Testis (tissue), 3 donors: ENCODE results near the gene GASK1A. TPM values are rescaled to one million over a fixed set of nuclear protein-coding genes. Genes with fewer than 3 reads are reported as not detected.

Source experiments
- DNase-seq: peaks from one replicate; pipeline ENCODE4 v3.0.0-alpha.2; 2019
- H3K27ac ChIP-seq, 2 donors: fragments of 200-600 bp; sonication (generic); one replicate each; pipeline ENCODE4 v1.5.1; 2019
- H3K27me3 ChIP-seq: fragments of 200-600 bp; sonication (generic); one replicate; pipeline ENCODE4 v1.5.1; 2019
- H3K36me3 ChIP-seq: fragments of 200-600 bp; sonication (generic); one replicate; pipeline ENCODE4 v1.5.1; 2017; ENCODE audit warnings: low read depth; ENCODE audit errors: missing control alignments
- H3K4me1 ChIP-seq: fragments of 200-600 bp; sonication (generic); one replicate; pipeline ENCODE4 v1.5.1; 2019
- H3K4me3 ChIP-seq, 2 donors: fragments of 200-600 bp; sonication (generic); one replicate each; pipeline ENCODE4 v1.5.1; 2017 to 2019
- H3K9me3 ChIP-seq: fragments of 200-600 bp; sonication (generic); one replicate; pipeline ENCODE4 v1.5.1; 2017
- POLR2A ChIP-seq: fragments of 450-650 bp; IDR thresholded peaks from one replicate; pipeline ENCODE4 v1.6.1; 2017; ENCODE audit warnings: antibody characterized with exemption, mild to moderate bottlenecking, moderate library complexity
- WGBS, 2 donors: methylation state at CpG; one replicate each; pipeline ENCODE4 v1.1.5; 2018; 5-methylcytosine and 5-hydroxymethylcytosine counted together
- intact Hi-C: fragments of 100-400 bp; cut with DNase I; formaldehyde crosslinking; loops from one replicate; pipeline ENCODE4 v1.15.1; 2023; ENCODE audit warnings: low total_unique reads
- polyA plus RNA-seq: library from polyadenylated mRNA; stranded (reverse); fragments of 350-450 nt; fragmentation: Illumina TruSeq; extraction: RNeasy Lipid Tissue Mini Kit (QIAGEN cat#74804); gene quantifications from one replicate; pipeline ENCODE4 v1.2.3, GENCODE V29; 2014; ENCODE audit warnings: low read depth, low replicate concordance; ENCODE audit not compliant: insufficient read depth
- total RNA-seq, 2 donors: library from RNA; depleted of rRNA; stranded (reverse); fragments of >200 nt; gene quantifications; one replicate each; pipeline ENCODE4 v1.2.3, GENCODE V29; 2016
- TF ChIP-seq, protein P1 (sequence below), 3 experiments: fragments of 450-650 bp in 2 of 3; fragments of 200-600 bp in 1 of 3; sonication (generic) in 1 of 3; IDR thresholded peaks; one replicate each; pipeline ENCODE4 v1.5.1; 2016 to 2019; ENCODE audit warnings: antibody characterized with exemption in 3 of 3, mild to moderate bottlenecking in 2 of 3, moderate library complexity in 1 of 3

The GASK1A gene
- total and polyA plus RNA-seq, 3 donors from 2014 or later: 6.2 to 22.2 (median 18.7) TPM

DNA sequence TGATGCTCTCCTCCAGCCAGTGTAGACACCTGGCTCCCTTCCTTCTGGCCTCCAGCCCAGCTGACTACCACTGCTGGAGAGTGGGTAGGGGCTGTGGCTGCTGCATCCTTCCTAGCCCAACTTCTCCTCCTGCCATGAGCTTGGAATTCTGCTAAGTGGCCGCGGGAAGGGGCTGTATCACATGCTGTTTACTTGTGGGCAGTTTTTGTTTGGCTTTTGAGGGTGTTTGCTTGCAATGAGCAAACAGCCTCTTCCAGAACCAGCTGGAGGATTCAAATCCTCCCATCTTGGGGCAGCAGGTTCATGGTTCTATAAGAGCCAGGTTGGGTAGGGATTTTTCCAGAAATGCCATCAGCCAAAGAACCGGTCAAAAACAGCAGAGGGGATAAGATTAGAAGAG lies 9.0 kb downstream of the GASK1A start:
- WGBS, 2 donors: 78 to 90% methylated on average over 3 of the region's 3 CpGs
- Histone ChIP-seq H3K4me3 (no peak overlapping the region), H3K36me3 (no peaks in the 10 kb centered on the region), H3K27me3 (no peaks in the 10 kb centered on the region), H3K9me3 (no peaks in the 10 kb centered on the region), H3K4me1 (peaks cover 17% of the 10 kb centered on the region), H3K27ac (no peak overlapping the region)
- intact Hi-C loops: no loop called here
- no peak for TF ChIP-seq POLR2A
- TF ChIP-seq, protein P1, sequence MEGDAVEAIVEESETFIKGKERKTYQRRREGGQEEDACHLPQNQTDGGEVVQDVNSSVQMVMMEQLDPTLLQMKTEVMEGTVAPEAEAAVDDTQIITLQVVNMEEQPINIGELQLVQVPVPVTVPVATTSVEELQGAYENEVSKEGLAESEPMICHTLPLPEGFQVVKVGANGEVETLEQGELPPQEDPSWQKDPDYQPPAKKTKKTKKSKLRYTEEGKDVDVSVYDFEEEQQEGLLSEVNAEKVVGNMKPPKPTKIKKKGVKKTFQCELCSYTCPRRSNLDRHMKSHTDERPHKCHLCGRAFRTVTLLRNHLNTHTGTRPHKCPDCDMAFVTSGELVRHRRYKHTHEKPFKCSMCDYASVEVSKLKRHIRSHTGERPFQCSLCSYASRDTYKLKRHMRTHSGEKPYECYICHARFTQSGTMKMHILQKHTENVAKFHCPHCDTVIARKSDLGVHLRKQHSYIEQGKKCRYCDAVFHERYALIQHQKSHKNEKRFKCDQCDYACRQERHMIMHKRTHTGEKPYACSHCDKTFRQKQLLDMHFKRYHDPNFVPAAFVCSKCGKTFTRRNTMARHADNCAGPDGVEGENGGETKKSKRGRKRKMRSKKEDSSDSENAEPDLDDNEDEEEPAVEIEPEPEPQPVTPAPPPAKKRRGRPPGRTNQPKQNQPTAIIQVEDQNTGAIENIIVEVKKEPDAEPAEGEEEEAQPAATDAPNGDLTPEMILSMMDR (IDR thresholded peaks at IDR 0.05): no peak
- DNase-seq: no peak

DNA sequence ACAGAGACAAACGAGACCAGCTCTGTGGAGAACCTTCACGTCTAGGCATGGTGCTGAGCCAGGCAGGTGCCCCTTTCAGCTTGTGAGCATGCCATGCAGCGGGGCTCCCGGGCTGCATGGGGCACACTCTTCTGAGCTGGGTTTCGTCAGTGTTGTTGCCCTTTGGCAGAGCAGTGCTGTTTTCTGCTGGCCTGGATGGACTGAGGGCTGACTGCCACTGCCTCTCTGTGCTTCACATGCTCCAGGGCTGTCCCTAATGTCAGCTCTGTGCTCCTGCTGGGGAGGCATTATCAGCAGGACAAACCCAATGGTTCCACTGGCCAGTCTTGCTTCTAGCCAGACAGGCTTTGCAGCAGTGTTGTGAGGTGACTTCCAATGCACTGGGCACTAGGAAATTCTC lies 9.5 kb downstream of the GASK1A start:
- Histone ChIP-seq H3K4me3 (no peak overlapping the region), H3K4me1 (peaks cover 17% of the 10 kb centered on the region), H3K27ac (no peak overlapping the region), H3K9me3 (no peaks in the 10 kb centered on the region), H3K36me3 (no peaks in the 10 kb centered on the region), H3K27me3 (no peaks in the 10 kb centered on the region)
- intact Hi-C loops: no loop called here
- no peak for DNase-seq
- WGBS, 2 donors: 87 to 91% methylated on average over 5 of the region's 5 CpGs
- TF ChIP-seq, protein P1 (IDR thresholded peaks at IDR 0.05): no peak
- TF ChIP-seq POLR2A: no peak

DNA sequence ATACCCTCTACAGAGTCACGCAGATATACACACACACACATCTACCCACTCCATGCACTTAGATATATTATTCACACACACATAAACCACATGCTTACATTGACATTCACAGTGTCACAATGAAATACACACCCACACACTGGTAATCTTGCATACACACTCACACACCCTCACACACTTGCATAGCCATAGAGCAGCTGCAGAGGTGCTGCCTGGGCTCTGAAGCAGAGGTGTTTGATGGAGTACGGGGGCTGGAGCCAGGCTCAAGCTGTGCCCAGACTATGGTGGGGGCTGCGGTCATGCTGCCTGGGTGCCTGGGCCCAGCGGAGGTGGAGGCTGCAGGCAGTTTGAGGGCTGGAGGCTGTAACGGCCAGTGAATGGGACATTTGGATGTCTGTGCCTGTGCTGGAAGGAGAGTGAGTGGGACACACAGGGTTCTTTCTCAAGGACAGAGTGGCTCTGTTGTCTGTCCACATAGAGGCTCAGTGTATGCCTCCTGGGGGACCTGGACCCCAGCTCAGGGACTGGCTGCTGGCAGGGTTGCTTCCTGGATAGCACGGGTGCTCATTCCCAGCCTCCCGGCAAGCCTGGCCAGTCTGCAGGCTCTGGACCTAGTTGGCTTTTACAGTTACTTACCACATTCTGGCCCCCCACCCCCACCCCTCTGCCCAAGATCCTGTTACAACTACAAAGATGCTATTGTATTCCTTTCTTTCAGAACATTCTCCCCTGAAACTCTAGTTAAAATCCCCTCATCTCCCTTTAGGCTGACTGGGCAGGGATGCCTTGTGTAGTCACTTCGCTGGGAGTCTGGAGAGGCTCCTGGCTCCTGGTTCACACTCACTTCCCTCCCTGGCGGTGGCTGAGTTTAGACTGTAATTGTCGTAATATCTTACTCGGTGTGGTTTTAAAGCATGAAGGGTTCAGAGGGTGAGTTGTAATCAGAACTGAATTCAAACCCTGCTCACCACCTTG lies 12.5 kb downstream of the GASK1A start:
- DNase-seq: no peak
- intact Hi-C loops: no loop called here
- TF ChIP-seq, protein P1 (IDR thresholded peaks at IDR 0.05): no peak
- TF ChIP-seq POLR2A: no peak
- H3K27me3 ChIP-seq: no peaks in the 10 kb centered on the region
- H3K36me3 ChIP-seq: no peaks in the 10 kb centered on the region
- H3K4me1 ChIP-seq: peaks cover 21% of the 10 kb centered on the region
- H3K9me3 ChIP-seq: no peaks in the 10 kb centered on the region
- no peak overlapping the region for H3K4me3 ChIP-seq
- 44 to 49% methylated on average over 8 to 11 of the region's 11 CpGs for WGBS, 2 donors
- H3K27ac ChIP-seq: peak overlapping the region; percentile 11 to 54

GRCh38 chr3:42994595-42994994 lies 15.5 kb downstream of the GASK1A start:
- no peak for DNase-seq
- Histone ChIP-seq H3K36me3 (no peaks in the 10 kb centered on the region), H3K27me3 (no peaks in the 10 kb centered on the region), H3K4me1 (peaks cover 40% of the 10 kb centered on the region), H3K9me3 (no peaks in the 10 kb centered on the region), H3K27ac (no peak overlapping the region), H3K4me3 (no peak overlapping the region)
- intact Hi-C loops: no loop called here
- TF ChIP-seq POLR2A: no peak
- TF ChIP-seq, protein P1 (IDR thresholded peaks at IDR 0.05): no peak
- 91 to 95% methylated on average over 3 of the region's 3 CpGs for WGBS, 2 donors
